Erythroblast (primary cell): Measurements from ENCODE around the gene PTPRT.
A peak's percentile ranks its signal among the peaks of the same experiment; 100 is the strongest.

ENCODE experiments used
- DNase-seq, 2 experiments: peaks; one replicate each; lab custom pipeline; 2025; lab: John Stamatoyannopoulos, UW
- GATA1 ChIP-seq: IDR thresholded peaks from 2 replicates; pipeline ENCODE4 v1.6.1; 2011; ENCODE audit warnings: low read depth, mild to moderate bottlenecking, control low read depth, low read length, moderate library complexity
- POLR2A ChIP-seq: IDR thresholded peaks from 2 replicates; pipeline ENCODE4 v1.6.1; 2011; ENCODE audit warnings: mild to moderate bottlenecking, low read length

PTPRT gene

DNA sequence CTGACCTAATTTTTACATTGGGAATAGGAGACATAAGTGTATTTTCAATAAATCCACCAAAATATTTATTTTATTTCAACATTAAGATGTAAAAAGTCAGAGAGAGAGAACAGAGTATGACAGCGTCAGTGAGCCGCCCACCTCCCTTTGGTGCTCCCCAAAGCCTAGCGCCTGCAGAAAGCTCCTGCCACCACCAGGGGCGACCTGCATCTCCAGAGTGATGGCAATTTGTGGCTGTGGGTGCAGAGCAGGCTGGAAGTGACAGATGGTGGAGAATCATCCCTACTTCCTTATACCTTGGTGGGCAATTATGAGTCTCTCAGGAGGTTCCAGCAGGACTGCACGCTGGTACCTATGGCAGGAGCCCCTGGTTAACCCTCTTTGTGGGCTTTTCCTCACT lies 87.3 kb downstream of the PTPRT start:
- peak in 1 of 2 experiments; percentile 2 for DNase-seq
- TF ChIP-seq POLR2A (no peak), GATA1 (no peak)

DNA sequence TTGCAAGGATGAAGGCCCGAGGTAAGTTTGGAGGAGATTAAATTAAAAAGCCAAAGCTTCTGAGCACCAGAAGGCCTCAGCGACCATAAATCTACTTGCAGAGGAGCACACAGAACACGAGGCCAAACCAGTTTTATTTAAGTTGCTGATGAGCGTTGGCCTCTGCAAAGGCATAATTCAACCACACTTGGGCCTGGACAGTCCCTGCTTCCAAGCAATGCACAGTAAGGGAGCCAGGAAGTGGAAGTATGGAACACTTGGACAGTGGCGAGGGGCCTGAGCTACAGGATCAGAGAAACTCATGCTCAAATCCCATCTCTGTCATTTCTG lies 92.8 kb downstream of the PTPRT start:
- DNase-seq = no peak
- no peak for TF ChIP-seq POLR2A
- no peak for TF ChIP-seq GATA1

DNA sequence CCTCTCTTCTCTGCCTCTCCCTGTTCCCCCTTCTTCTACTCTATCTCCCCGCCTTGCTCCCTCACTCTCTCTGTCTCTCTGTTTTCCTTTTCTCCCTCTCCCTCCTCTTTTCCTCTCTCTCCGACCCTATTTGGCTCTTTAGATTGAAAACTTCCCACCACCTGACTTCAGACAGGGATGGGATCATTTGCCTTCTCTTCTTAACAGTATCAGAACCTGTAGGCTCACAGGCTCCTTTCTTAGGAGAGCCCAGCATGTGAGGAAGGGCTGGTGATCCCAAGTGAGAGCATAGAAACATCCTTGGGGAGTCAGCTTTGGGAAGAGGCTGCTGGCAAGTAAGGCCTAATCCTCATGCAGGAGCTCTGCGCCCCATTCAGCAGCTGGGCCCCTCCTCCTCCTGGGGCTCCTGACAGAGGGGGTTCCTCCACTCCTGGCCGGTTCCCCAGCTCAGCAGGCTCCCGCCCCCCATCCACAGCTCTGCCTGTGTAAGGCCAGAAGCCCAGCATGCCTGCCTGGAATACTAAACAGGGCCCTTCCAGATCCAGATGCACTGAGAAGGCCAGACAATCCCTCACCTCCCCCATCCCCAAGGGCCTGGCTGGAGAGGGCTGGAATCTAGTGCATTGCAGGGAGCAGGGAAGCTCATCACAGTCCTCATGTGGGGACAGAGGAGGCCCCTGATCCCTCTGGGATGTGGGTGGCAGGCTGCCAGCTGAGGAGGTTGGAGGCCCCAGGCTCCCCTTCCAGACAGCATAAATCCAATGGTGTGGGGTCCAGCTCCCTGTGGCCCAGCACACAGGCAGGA lies 93.4 kb downstream of the PTPRT start:
- no peak for DNase-seq

DNA sequence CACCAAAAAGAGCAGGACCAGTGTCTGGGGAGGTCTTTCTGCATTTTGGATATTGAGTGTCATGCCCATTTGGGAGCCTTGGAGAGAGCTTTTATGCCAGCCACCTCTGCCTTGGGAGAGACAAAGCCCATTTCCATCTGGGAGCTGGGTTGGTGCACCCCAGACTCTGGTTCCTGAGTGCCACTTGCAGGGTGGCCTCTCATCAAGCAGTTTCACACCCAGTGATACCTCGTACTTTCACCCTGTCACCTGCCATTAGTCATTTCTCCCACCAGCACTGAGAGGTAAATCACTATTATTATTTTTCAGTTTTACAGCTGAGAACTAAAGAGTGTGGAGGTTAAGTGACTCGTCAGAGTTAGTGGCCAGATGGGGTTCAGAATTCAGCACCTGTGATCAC lies 94.7 kb downstream of the PTPRT start:
- no peak for TF ChIP-seq GATA1
- no peak for TF ChIP-seq POLR2A
- no peak for DNase-seq

More for the DNA sequence above, 93.4 kb downstream of the PTPRT start:
- TF ChIP-seq GATA1 (no peak), POLR2A (no peak)

GRCh38 chr20:43092386-43093088 lies 97.2 kb downstream of the PTPRT start:
- no peak for DNase-seq
- no peak for TF ChIP-seq GATA1
- no peak for TF ChIP-seq POLR2A

- no peak for DNase-seq
- no peak for TF ChIP-seq POLR2A
- no peak for TF ChIP-seq GATA1
Measured at GRCh38 chr20:43068482-43068881, 121.2 kb downstream of the PTPRT start.

DNA sequence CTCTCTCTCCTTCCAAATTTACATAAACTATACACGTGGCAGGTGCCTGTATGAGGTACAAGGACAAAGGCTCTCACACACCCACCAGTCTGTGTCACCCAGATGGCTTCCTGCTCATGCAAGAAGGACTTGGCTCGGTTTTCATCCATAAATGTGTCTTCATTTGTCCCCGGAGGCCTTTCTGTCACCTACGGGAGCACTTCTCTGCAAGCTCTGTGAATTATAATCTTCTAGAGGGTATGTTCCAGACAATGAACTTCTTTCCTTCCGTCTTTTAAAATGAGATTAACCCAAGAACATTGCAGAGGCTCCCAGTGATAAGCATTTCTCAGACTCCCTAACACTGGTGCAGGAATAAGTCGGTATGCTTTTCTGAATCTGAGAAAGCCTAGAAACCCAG lies 123.6 kb downstream of the PTPRT start:
- TF ChIP-seq GATA1 (no peak), POLR2A (no peak)
- DNase-seq = no peak

GRCh38 chr20:43065299-43065698 lies 124.4 kb downstream of the PTPRT start:
- DNase-seq = no peak
- TF ChIP-seq POLR2A (no peak), GATA1 (no peak)

DNA sequence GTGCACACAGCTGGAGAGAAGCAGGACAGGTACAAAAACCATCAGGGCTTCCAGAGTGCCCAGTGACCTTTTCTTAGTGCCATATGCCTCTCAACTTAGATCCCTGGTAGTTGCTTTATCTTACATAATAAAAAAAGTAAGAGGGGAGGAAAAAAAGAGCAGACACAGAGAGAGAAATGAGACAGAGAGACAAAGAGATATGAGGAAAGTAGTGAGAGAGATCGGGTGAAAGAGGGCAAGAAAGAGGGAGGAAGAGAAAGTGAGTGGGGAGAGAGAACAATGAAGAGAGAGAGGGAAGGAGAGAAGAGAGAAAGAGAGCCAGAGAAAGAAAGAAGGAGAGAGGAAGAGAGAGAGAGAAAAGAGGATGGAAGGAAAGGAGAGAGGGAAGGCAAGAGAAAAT lies 131.6 kb downstream of the PTPRT start:
- no peak for DNase-seq
- TF ChIP-seq GATA1 = no peak
- no peak for TF ChIP-seq POLR2A

DNA sequence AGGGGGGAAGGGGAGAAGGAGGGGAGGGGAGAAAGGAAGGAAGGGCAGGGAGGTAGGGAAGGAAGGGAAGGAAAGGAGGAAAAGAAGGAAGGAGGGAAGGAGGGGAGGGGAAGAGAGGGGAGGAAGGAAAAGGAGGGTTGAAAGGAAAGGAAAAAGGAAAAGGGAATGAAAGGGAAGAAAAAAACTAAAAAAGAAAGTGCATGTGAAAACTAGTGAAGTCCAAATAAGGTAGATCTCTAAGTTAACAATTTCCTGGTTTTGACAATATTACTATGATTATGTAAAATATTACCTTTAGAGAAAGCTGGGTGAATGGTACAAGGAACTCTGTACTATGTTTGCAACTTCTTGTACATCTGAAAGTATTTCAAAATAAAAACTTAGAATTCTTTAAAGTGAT lies 132.4 kb downstream of the PTPRT start:
- TF ChIP-seq GATA1 (no peak), POLR2A (no peak)
- no peak for DNase-seq

DNA sequence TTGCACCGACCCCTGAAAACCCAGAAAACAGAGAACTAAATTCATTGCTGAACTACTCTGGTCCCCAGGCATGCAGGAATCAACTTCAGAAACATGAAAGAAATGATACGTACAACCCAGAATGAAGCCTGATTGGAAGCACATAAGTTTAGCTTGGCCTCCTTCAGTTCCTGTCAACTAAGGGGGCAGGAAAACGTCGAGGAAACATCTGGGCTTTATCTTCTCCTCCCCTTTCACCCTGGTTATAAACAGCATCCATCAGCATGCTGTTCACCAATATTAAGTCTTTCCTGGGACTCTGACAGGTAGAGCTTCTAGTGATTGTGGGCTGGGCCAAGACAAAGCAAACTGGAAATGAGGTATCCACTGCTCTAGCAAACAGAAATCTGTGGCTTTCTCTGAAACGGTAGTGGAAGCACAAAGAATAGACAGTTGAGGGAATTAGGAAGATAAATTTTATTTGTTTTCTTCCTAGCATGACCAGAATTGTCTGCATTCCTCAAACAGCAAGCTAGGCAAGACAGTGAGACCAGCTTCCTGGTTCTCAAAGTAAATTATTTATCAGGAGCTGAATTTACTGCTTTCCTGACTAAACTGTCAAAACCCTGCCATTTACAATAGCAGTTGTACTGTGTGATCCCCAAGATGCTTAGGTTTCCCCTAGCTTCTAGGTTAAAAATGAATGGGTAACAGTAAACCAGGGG lies 134.4 kb downstream of the PTPRT start:
- no peak for TF ChIP-seq GATA1
- TF ChIP-seq POLR2A = no peak
- DNase-seq = no peak

DNA sequence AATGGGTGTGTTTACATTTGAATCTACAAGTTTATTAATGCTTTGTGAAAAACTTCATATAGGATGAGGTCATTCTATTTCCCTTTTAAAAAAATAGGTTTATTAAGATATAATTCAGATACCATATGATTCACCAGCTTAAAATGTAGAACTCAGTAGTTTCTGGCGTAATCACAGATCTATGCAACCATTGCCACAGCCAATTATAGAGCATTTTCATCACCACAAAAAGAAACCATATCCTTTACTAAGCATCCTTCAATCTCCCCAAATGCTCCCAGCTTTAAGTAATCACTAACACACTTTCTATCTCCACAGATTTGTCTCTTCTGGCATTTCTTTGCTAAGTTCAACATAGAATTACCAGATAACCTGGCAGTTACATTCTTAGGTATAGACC lies 137.2 kb downstream of the PTPRT start:
- TF ChIP-seq POLR2A (no peak), GATA1 (no peak)
- DNase-seq = no peak

DNA sequence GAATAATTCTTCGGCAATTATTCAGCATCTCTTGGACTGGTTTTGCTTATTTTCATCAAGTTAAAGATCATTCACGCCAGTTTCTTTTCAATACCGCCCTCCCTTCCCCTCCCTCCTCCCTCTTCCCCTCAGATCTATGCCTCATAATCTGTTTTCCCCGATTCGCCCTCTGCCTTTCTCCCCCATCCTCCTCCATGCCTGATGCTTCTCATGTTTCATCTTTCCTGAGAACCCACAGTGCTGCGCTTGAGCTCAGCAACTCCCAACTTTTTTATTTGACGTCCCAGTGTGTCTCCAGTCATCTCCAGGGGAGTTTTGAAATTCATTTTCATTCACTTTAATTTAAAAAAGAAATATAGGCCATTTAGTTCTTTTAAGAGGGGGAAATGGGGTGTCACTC lies 142.7 kb downstream of the PTPRT start:
- no peak for DNase-seq
- TF ChIP-seq POLR2A (no peak), GATA1 (no peak)

GRCh38 chr20:43043887-43044286 lies 145.8 kb downstream of the PTPRT start:
- no peak for TF ChIP-seq GATA1
- TF ChIP-seq POLR2A = no peak
- no peak for DNase-seq

DNA sequence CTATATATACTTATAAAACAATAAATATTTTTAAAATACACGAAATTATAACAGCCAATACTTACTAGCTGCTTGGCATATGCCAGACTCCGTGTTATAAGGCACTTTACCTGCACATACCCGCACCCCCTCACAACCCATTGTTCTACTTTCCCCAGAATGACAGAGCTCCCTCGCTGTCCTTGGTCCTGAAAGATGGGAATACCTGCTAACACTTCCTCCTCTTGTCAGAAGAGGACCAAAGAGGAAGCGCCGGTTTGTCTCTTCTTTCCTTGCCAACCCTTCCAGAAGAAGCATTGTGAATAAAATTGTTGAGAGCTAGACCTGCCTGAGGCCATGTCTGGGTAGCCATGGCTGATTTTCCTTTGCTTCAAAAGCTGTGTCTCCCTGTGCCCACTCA lies 149.3 kb downstream of the PTPRT start:
- TF ChIP-seq GATA1 (no peak), POLR2A (no peak)
- peak; percentile 2 to 4 for DNase-seq
